Right lobe of liver (tissue), 4 donors: ENCODE measurements around the gene HLA-DMA.

Source experiments
- POLR2A ChIP-seq: fragments of 450-650 bp; IDR thresholded peaks from one replicate; pipeline ENCODE4 v1.6.1; 2017; ENCODE audit warnings: antibody characterized with exemption, mild to moderate bottlenecking
- TF ChIP-seq, protein P1 (sequence below), 4 donors: fragments of 200-600 bp in 3 of 4; fragments of 450-650 bp in 1 of 4; IDR thresholded peaks; one replicate each; pipeline versions ENCODE4 v1.5.1 to v1.8.0; 2016 to 2022; ENCODE audit warnings: antibody characterized with exemption in 4 of 4, mild to moderate bottlenecking in 2 of 4
- donor health status: DM: no; HTN: no; CAD: no.
- donor health status: DM: no; HTN: no; CAD: no.
- donor health status: DM: no; HTN: yes; CAD: no.

DNA sequence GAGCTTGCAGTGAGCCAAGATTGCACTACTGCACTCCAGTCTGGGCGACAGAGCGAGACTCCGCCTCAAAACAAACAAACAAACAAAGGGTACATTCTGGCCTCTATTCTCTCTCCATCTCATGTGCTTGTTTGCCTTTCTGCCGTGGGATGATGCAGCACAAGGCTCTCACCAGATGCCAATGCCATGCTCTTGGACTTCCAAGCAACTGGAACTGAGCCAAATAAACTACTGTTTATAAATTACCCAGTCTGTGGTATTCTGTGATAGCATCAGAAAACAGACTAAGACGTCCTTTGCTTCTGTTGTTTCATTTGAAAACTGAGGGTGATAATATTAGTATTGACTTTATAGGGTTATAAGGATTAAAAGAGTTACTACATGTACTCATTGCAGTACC, 11.9 kb upstream of the HLA-DMA start:
- TF ChIP-seq, protein P1, sequence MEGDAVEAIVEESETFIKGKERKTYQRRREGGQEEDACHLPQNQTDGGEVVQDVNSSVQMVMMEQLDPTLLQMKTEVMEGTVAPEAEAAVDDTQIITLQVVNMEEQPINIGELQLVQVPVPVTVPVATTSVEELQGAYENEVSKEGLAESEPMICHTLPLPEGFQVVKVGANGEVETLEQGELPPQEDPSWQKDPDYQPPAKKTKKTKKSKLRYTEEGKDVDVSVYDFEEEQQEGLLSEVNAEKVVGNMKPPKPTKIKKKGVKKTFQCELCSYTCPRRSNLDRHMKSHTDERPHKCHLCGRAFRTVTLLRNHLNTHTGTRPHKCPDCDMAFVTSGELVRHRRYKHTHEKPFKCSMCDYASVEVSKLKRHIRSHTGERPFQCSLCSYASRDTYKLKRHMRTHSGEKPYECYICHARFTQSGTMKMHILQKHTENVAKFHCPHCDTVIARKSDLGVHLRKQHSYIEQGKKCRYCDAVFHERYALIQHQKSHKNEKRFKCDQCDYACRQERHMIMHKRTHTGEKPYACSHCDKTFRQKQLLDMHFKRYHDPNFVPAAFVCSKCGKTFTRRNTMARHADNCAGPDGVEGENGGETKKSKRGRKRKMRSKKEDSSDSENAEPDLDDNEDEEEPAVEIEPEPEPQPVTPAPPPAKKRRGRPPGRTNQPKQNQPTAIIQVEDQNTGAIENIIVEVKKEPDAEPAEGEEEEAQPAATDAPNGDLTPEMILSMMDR (IDR thresholded peaks at IDR 0.05): no peak
- TF ChIP-seq POLR2A: no peak
